ENCODE data around the gene ACVR1. TPM values are rescaled to one million over a fixed set of nuclear protein-coding genes. Genes with fewer than 3 reads are reported as not detected.
A peak's percentile ranks its signal among the peaks of the same experiment; 100 is the strongest.

Gene ACVR1
- total and polyA plus RNA-seq, 2 donors (not counting 1 experiment from before 2014, with no cell fraction given) = 42.9 to 72.1 TPM

DNA sequence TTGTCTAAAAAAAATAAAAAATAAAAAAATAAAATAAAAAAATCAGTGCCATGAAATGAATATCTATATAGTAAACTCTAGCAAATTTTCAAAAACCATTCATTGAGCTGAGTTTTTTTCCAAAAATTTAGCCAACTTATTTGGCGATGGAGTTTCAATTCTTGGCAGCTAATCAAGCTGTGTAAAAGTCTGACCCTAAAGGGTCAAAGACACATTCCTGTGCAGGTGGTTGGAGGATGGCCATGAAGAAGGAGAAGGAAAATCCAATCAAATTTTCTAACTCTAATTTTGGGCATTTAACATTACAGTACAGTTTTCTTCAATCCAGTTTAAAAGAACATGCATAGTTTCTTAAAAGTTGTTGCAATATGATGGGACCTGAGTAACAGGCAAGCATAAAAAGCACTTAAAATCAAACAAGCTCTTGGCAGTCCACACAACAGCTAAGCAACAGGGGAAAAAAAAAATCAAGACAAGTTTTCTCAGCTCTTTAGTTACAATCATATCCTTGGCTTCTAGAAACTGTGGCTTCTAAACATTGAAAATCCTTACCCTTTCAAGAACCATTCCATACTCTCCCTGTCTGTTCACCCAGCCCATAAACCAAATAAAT is 54.5 kb downstream of the ACVR1 start:
- H3K79me2 ChIP-seq (ENCODE audit: control insufficient read depth, insufficient read depth, low read length) = peaks cover 1% of the 10 kb centered on the region
- DNase-seq (ENCODE audit: low read depth in 2 of 2) = peak in 1 of 2 donors; percentile 24
- no peaks in the 10 kb centered on the region for H3K9me3 ChIP-seq (ENCODE audit: control insufficient read depth, insufficient read depth, low read depth, low read length)
- no peaks in the 10 kb centered on the region for H3K27me3 ChIP-seq (ENCODE audit: control insufficient read depth, insufficient read depth, low read length)
- H3K4me1 ChIP-seq (ENCODE audit: control insufficient read depth, extremely low read depth, insufficient read depth, low read length) = no peaks in the 10 kb centered on the region
- peaks cover 5% of the 10 kb centered on the region for H3K36me3 ChIP-seq (ENCODE audit: control insufficient read depth, insufficient read depth, low read length)
- H4K20me1 ChIP-seq (ENCODE audit: control insufficient read depth, extremely low read depth, insufficient read depth, low read length) = no peaks in the 10 kb centered on the region
- H3K27ac ChIP-seq (ENCODE audit: insufficient read depth, low read length) = no peak overlapping the region
- H3K9ac ChIP-seq (ENCODE audit: insufficient read depth, low read length) = no peak overlapping the region
- H3K4me3 ChIP-seq (replicated peaks in 1 of 4; ENCODE audit: control extremely low read depth in 1 of 4, insufficient read depth in 1 of 4, low read depth in 3 of 4, low read length in 4 of 4) = no peak overlapping the region
- TF ChIP-seq EZH2 (IDR thresholded peaks at IDR 0.05; ENCODE audit: low read length, missing control alignments) (no peak), CTCF (conservative IDR thresholded peaks at IDR 0.05 in 1 of 2, IDR thresholded peaks at IDR 0.05 in 1 of 2; ENCODE audit: low read depth in 1 of 2, low read length in 2 of 2) (no peak)
- no peak overlapping the region for H2AFZ ChIP-seq (ENCODE audit: low read length)
- H3K4me2 ChIP-seq (ENCODE audit: extremely low read depth, insufficient read depth, low read length) = no peak overlapping the region

DNA sequence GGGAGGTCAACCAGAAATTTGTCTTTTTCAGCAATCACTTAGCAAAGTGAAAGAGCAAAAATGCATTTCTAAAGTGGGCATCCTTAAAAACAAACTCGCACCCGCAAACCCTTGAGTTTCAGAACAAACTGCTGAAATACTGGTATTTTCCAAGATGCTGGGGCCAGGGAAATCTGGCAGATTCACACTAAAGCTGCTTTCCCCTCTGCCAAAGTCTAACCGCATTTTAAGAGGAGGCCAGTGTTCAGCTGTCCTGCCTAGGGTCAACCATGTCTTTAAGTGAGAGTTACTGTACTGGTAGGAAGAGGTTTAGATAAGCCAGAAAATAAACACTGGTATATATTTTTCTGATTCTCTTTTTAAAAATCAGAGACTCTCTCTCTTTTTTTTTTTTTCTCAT is 55.9 kb downstream of the ACVR1 start:
- peaks cover 1% of the 10 kb centered on the region for H3K79me2 ChIP-seq (ENCODE audit: control insufficient read depth, insufficient read depth, low read length)
- H3K4me2 ChIP-seq (ENCODE audit: extremely low read depth, insufficient read depth, low read length) = peak overlapping the region; percentile 32
- no peaks in the 10 kb centered on the region for H3K9me3 ChIP-seq (ENCODE audit: control insufficient read depth, insufficient read depth, low read depth, low read length)
- no peaks in the 10 kb centered on the region for H3K4me1 ChIP-seq (ENCODE audit: control insufficient read depth, extremely low read depth, insufficient read depth, low read length)
- TF ChIP-seq CTCF (conservative IDR thresholded peaks at IDR 0.05 in 1 of 2, IDR thresholded peaks at IDR 0.05 in 1 of 2; ENCODE audit: low read depth in 1 of 2, low read length in 2 of 2) (no peak), EZH2 (IDR thresholded peaks at IDR 0.05; ENCODE audit: low read length, missing control alignments) (no peak)
- no peaks in the 10 kb centered on the region for H4K20me1 ChIP-seq (ENCODE audit: control insufficient read depth, extremely low read depth, insufficient read depth, low read length)
- H3K27me3 ChIP-seq (ENCODE audit: control insufficient read depth, insufficient read depth, low read length) = no peaks in the 10 kb centered on the region
- H3K4me3 ChIP-seq (replicated peaks in 1 of 4; ENCODE audit: control extremely low read depth in 1 of 4, insufficient read depth in 1 of 4, low read depth in 3 of 4, low read length in 4 of 4) = no peak overlapping the region
- H3K36me3 ChIP-seq (ENCODE audit: control insufficient read depth, insufficient read depth, low read length) = peaks cover 5% of the 10 kb centered on the region
- H2AFZ ChIP-seq (ENCODE audit: low read length) = no peak overlapping the region
- peak; percentile 21 to 24 for DNase-seq (ENCODE audit: low read depth in 2 of 2)
- no peak overlapping the region for H3K9ac ChIP-seq (ENCODE audit: insufficient read depth, low read length)
- no peak overlapping the region for H3K27ac ChIP-seq (ENCODE audit: insufficient read depth, low read length)

- Histone ChIP-seq H3K4me3 (replicated peaks in 1 of 4; ENCODE audit: control extremely low read depth in 1 of 4, insufficient read depth in 1 of 4, low read depth in 3 of 4, low read length in 4 of 4) (no peak overlapping the region), H3K9me3 (ENCODE audit: control insufficient read depth, insufficient read depth, low read depth, low read length) (no peaks in the 10 kb centered on the region), H4K20me1 (ENCODE audit: control insufficient read depth, extremely low read depth, insufficient read depth, low read length) (no peaks in the 10 kb centered on the region), H3K4me2 (ENCODE audit: extremely low read depth, insufficient read depth, low read length) (peak overlapping the region; percentile 32), H3K27me3 (ENCODE audit: control insufficient read depth, insufficient read depth, low read length) (no peaks in the 10 kb centered on the region), H3K27ac (ENCODE audit: insufficient read depth, low read length) (no peak overlapping the region), H3K36me3 (ENCODE audit: control insufficient read depth, insufficient read depth, low read length) (peaks cover 5% of the 10 kb centered on the region), H3K9ac (ENCODE audit: insufficient read depth, low read length) (no peak overlapping the region), H3K79me2 (ENCODE audit: control insufficient read depth, insufficient read depth, low read length) (peaks cover 1% of the 10 kb centered on the region), H3K4me1 (ENCODE audit: control insufficient read depth, extremely low read depth, insufficient read depth, low read length) (no peaks in the 10 kb centered on the region), H2AFZ (ENCODE audit: low read length) (no peak overlapping the region)
- TF ChIP-seq CTCF (conservative IDR thresholded peaks at IDR 0.05 in 1 of 2, IDR thresholded peaks at IDR 0.05 in 1 of 2; ENCODE audit: low read depth in 1 of 2, low read length in 2 of 2) (no peak), EZH2 (IDR thresholded peaks at IDR 0.05; ENCODE audit: low read length, missing control alignments) (no peak)
- no peak for DNase-seq (ENCODE audit: low read depth in 2 of 2)
These were observed 56.4 kb downstream of the ACVR1 start for GRCh38 chr2:157819761-157820160.
